H1 (cell line): ENCODE data around the gene EME2. TPM values are rescaled to one million over a fixed set of nuclear protein-coding genes. Genes with fewer than 3 reads are reported as not detected.

Experiments used
- CTCF ChIA-PET: fragments of 300-600 bp; sonication (Branson Sonifier 250); formaldehyde crosslinking; loops from one replicate; lab custom pipeline; 2021; ENCODE audit not compliant: partially characterized antibody; lab: Charles Lee
- POLR2A ChIA-PET: fragments of 300-600 bp; sonication (Branson Sonifier 250); formaldehyde crosslinking; loops from one replicate; lab custom pipeline; 2021; ENCODE audit warnings: inconsistent platforms; ENCODE audit not compliant: partially characterized antibody; lab: Charles Lee
- DNase-seq, 2 experiments: peaks; one replicate each; pipeline versions ENCODE4 v3.0.0 to v3.0.0-alpha.2; 2010 to 2022; ENCODE audit warnings: low spot score in 2 of 2, low read depth in 1 of 2, mixed read lengths in 1 of 2
- FAIRE-seq: peaks from 2 replicates; lab custom pipeline; 2011; peaks lifted over from hg19 to GRCh38; lab: Jason Lieb, UNC
- H2AFZ ChIP-seq: 2 replicates; pipeline ENCODE4 v1.8.1; 2012; ENCODE audit warnings: low read length, inconsistent platforms
- H2AK5ac ChIP-seq: 2 replicates; pipeline ENCODE4 v1.6.1; 2013; ENCODE audit warnings: low read depth, low read length
- H2BK120ac ChIP-seq: replicated peaks from 2 replicates; pipeline ENCODE3; 2013; ENCODE audit warnings: low read depth, low read length, inconsistent platforms
- H2BK12ac ChIP-seq: 2 replicates; pipeline ENCODE4 v1.6.1; 2013; ENCODE audit warnings: low read depth, low read length
- H2BK15ac ChIP-seq: 2 replicates; pipeline ENCODE4 v1.6.1; 2013; ENCODE audit warnings: low read length
- H2BK20ac ChIP-seq: 2 replicates; pipeline ENCODE4 v1.6.1; 2013; ENCODE audit warnings: low read length
- H2BK5ac ChIP-seq: 2 replicates; pipeline ENCODE4 v1.6.1; 2013; ENCODE audit warnings: low read depth, low read length
- H3K14ac ChIP-seq: 2 replicates; pipeline ENCODE4 v1.6.1; 2013; ENCODE audit warnings: inconsistent platforms; ENCODE audit not compliant: insufficient read length
- H3K18ac ChIP-seq: 2 replicates; pipeline ENCODE4 v1.6.1; 2013; ENCODE audit warnings: low read length; ENCODE audit errors: extremely low read depth
- H3K23ac ChIP-seq: 2 replicates; pipeline ENCODE4 v1.6.1; 2013; ENCODE audit warnings: inconsistent platforms; ENCODE audit not compliant: insufficient read length
- H3K23me2 ChIP-seq: 2 replicates; pipeline ENCODE4 v1.6.1; 2013; ENCODE audit warnings: low read depth, low read length
- H3K27ac ChIP-seq: 2 replicates; pipeline ENCODE4 v1.6.1; 2011; ENCODE audit warnings: low read depth, low read length, inconsistent platforms
- H3K27me3 ChIP-seq, 4 experiments: replicated peaks in 1 of 4; 1 replicate in 1 of 4; 2 replicates in 3 of 4; pipeline versions ENCODE4 v1.6.1 to v1.8.1; 2011 to 2013; ENCODE audit warnings: low read length in 3 of 4, mild to moderate bottlenecking in 3 of 4, inconsistent platforms in 2 of 4, mixed read lengths in 2 of 4, moderate library complexity in 1 of 4; ENCODE audit not compliant: control insufficient read depth in 3 of 4, insufficient read depth in 3 of 4; ENCODE audit errors: extremely low read depth in 1 of 4
- H3K36me3 ChIP-seq, 4 experiments: 2 replicates each; pipeline versions ENCODE4 v1.6.1 to v1.8.1; 2011 to 2013; ENCODE audit warnings: mild to moderate bottlenecking in 4 of 4, low read length in 3 of 4, moderate library complexity in 2 of 4, control low read depth in 1 of 4, inconsistent platforms in 1 of 4; ENCODE audit not compliant: insufficient read depth in 4 of 4, control insufficient read depth in 2 of 4
- H3K4ac ChIP-seq: replicated peaks from 2 replicates; pipeline ENCODE3; 2013; ENCODE audit warnings: low read length, low read depth, mixed read lengths, inconsistent platforms; ENCODE audit not compliant: insufficient read length
- H3K4me1 ChIP-seq, 4 experiments: replicated peaks in 1 of 4; 1 replicate in 1 of 4; 2 replicates in 3 of 4; pipeline versions ENCODE4 v1.6.1 to v1.8.1; 2011 to 2013; ENCODE audit warnings: low read length in 3 of 4, inconsistent platforms in 2 of 4, mixed read lengths in 1 of 4; ENCODE audit not compliant: insufficient read depth in 4 of 4, control insufficient read depth in 3 of 4
- H3K4me2 ChIP-seq, 2 experiments: 2 replicates each; pipeline versions ENCODE4 v1.6.1 to v1.8.1; 2011 to 2013; ENCODE audit warnings: low read depth in 2 of 2, low read length in 2 of 2, control low read depth in 1 of 2, inconsistent platforms in 1 of 2, mild to moderate bottlenecking in 1 of 2; ENCODE audit not compliant: insufficient read depth in 1 of 2
- H3K4me3 ChIP-seq, 4 experiments: fragments of 200-600, 300-600 bp in 1 of 4; sonication (generic), shearing (Covaris generic), sonication (Bioruptor Twin) in 1 of 4; 2 replicates each; pipeline versions ENCODE4 v1.5.1 to v1.8.1; 2011 to 2016; ENCODE audit warnings: low read length in 4 of 4, low read depth in 3 of 4, control low read depth in 2 of 4, inconsistent platforms in 2 of 4, mild to moderate bottlenecking in 2 of 4, mixed read lengths in 1 of 4, moderate library complexity in 1 of 4; ENCODE audit not compliant: insufficient read depth in 2 of 4; ENCODE audit errors: extremely low read depth in 1 of 4
- H3K56ac ChIP-seq: replicated peaks from 2 replicates; pipeline ENCODE3; 2013; ENCODE audit warnings: low read depth, mild to moderate bottlenecking, mixed read lengths, low read length, inconsistent platforms; ENCODE audit not compliant: insufficient read length
- H3K79me1 ChIP-seq: 2 replicates; pipeline ENCODE4 v1.6.1; 2013; ENCODE audit warnings: low read depth, low read length, control low read depth
- H3K79me2 ChIP-seq, 2 experiments: 2 replicates each; pipeline versions ENCODE4 v1.6.1 to v1.8.1; 2012 to 2013; ENCODE audit warnings: low read length in 2 of 2, mild to moderate bottlenecking in 2 of 2, inconsistent platforms in 1 of 2; ENCODE audit not compliant: insufficient read depth in 2 of 2, control insufficient read depth in 1 of 2
- H3K9ac ChIP-seq, 4 experiments: replicated peaks in 1 of 4; 1 replicate in 1 of 4; 2 replicates in 3 of 4; pipeline versions ENCODE4 v1.6.1 to v1.8.1; 2011 to 2013; ENCODE audit warnings: low read depth in 3 of 4, low read length in 3 of 4, control low read depth in 2 of 4, mild to moderate bottlenecking in 2 of 4, moderate library complexity in 2 of 4, inconsistent platforms in 1 of 4; ENCODE audit errors: extremely low read depth in 1 of 4
- H3K9me3 ChIP-seq, 2 experiments: 2 replicates each; pipeline versions ENCODE4 v1.6.1 to v1.8.1; 2012 to 2013; ENCODE audit warnings: mild to moderate bottlenecking in 2 of 2, moderate library complexity in 2 of 2, control low read depth in 1 of 2, inconsistent platforms in 1 of 2, low read depth in 1 of 2, low read length in 1 of 2, mixed read lengths in 1 of 2; ENCODE audit not compliant: insufficient read depth in 2 of 2
- H4K20me1 ChIP-seq, 2 experiments: replicated peaks in 1 of 2; 2 replicates each; pipeline versions ENCODE3 to v1.8.1; 2011 to 2013; ENCODE audit warnings: inconsistent platforms in 2 of 2, low read length in 2 of 2, mild to moderate bottlenecking in 1 of 2; ENCODE audit not compliant: insufficient read depth in 2 of 2, control insufficient read depth in 1 of 2
- H4K5ac ChIP-seq: 2 replicates; pipeline ENCODE4 v1.6.1; 2013; ENCODE audit warnings: low read length, low read depth, mixed read lengths, inconsistent platforms; ENCODE audit not compliant: insufficient read length
- H4K8ac ChIP-seq: 2 replicates; pipeline ENCODE4 v1.8.0; 2013; ENCODE audit warnings: mild to moderate bottlenecking, moderate library complexity, low read length, inconsistent platforms; ENCODE audit not compliant: insufficient read depth; ENCODE audit errors: extremely low read depth
- H4K91ac ChIP-seq: replicated peaks from 2 replicates; pipeline ENCODE3; 2013; ENCODE audit warnings: low read length, mixed read lengths, inconsistent platforms; ENCODE audit not compliant: insufficient read length
- E2F6 ChIP-seq: IDR thresholded peaks from 2 replicates; pipeline ENCODE4 v1.6.1; 2012; ENCODE audit warnings: inconsistent platforms
- EGR1 ChIP-seq: IDR thresholded peaks from 2 replicates; pipeline ENCODE4 v1.6.1; 2011; ENCODE audit warnings: low read depth, low read length, borderline replicate concordance
- JUND ChIP-seq: IDR thresholded peaks from 2 replicates; pipeline ENCODE4 v1.6.1; 2011; ENCODE audit warnings: mild to moderate bottlenecking, improper control_type of control experiment, low read length
- MAX ChIP-seq: IDR thresholded peaks from 2 replicates; pipeline ENCODE4 v1.6.1; 2012; ENCODE audit warnings: inconsistent platforms
- PHF8 ChIP-seq: fragments of 200-600 bp; sonication (generic); conservative IDR thresholded peaks from 2 replicates; pipeline ENCODE4 v1.7.1; 2012; ENCODE audit warnings: low read depth, mild to moderate bottlenecking, inconsistent platforms, low read length, moderate library complexity
- RAD21 ChIP-seq, 2 experiments: IDR thresholded peaks in 1 of 2; conservative IDR thresholded peaks in 1 of 2; 2 replicates each; pipeline ENCODE4 v1.6.1; 2011; ENCODE audit warnings: low read depth in 2 of 2, low read length in 2 of 2, improper control_type of control experiment in 1 of 2, inconsistent platforms in 1 of 2, mild to moderate bottlenecking in 1 of 2, moderate library complexity in 1 of 2
- ZNF274 ChIP-seq: IDR thresholded peaks from 2 replicates; pipeline ENCODE4 v1.7.0; 2012; ENCODE audit warnings: low read length, borderline replicate concordance; ENCODE audit errors: extremely low read depth
- WGBS, 2 experiments: shearing (Covaris generic) in 1 of 2; methylation state at CpG; one replicate each; pipeline versions ENCODE4 v1.1.6 to v1.1.7; 2013 to 2015; ENCODE audit warnings: low lambda C conversion rate in 2 of 2, mixed read lengths in 2 of 2, inconsistent platforms in 1 of 2, low coverage in 1 of 2, missing lambda C conversion rate in 1 of 2; ENCODE audit not compliant: insufficient replicate concordance in 2 of 2, insufficient coverage in 1 of 2, insufficient read length in 1 of 2; ENCODE audit errors: extremely low coverage in 1 of 2, missing lambda C conversion rate in 1 of 2; 5-methylcytosine and 5-hydroxymethylcytosine counted together
- polyA plus RNA-seq, 7 experiments: library from polyadenylated mRNA; depleted of rRNA in 3 of 7; stranded (reverse) in 5 of 7; unstranded in 2 of 7; fragments of >200 nt in 5 of 7; fragments of 200-250 nt in 2 of 7; gene quantifications; 1 replicate in 5 of 7; 2 replicates in 1 of 7; 4 replicates in 1 of 7; pipeline versions ENCODE4 v1.2.1 to v1.2.3, GENCODE V29; 2011 to 2013; ENCODE audit warnings: missing spikeins in 2 of 7, mixed read lengths in 2 of 7
- total RNA-seq: library from RNA; stranded (reverse); fragmentation: NEBNext Ultra II Directional; extraction: Animal tissue kit (Norgen Biotek cat#: 25700); gene quantifications from 2 replicates; pipeline ENCODE4 v1.2.1, GENCODE V29; 2021
- TF ChIP-seq, protein P1 (sequence below), 3 experiments: IDR thresholded peaks; 1 replicate in 2 of 3; 2 replicates in 1 of 3; pipeline versions ENCODE4 v1.5.1 to v1.6.1; 2011; ENCODE audit warnings: low read length in 3 of 3, mild to moderate bottlenecking in 3 of 3, inconsistent platforms in 2 of 3, low read depth in 1 of 3, moderate library complexity in 1 of 3; ENCODE audit not compliant: insufficient read depth in 1 of 3; ENCODE audit errors: control extremely low read depth in 1 of 3

EME2 gene
- total and polyA plus RNA-seq, 2 of the 8 experiments (the other 6 are each of a cell fraction or from before 2014, with no cell fraction given) = 13.1 to 19.7 TPM

DNA sequence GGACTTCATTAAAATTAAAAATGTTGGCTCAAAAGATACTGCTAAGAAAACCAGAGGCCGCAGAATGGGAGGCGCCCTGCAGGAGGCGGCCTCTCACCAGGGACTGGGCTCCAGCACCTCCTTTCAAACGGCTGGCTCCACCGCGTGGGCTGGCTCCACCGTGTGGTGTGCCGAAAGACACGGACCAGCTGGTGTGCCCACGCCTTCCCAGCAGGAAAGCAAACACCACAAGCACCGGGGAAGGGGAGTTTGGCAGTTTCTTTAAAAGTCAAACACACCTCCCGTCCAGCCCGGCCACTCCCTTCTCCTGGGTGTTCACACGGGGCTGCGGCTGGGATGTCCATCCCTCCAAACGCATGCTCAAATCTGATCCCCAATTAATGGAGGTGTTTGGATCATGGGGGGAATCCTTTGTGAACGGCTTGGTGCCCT, 40.1 kb downstream of the EME2 start:
- Histone ChIP-seq H3K4me3 (no peak overlapping the region), H2AK5ac (no peak overlapping the region), H2BK120ac (no peak overlapping the region), H2BK20ac (no peak overlapping the region), H3K9me3 (peaks cover 0 to under 1% of the 10 kb centered on the region in 2 experiments; a peak in 1 of 4 replicates), H3K36me3 (peaks cover 0 to 7% (median 3%) of the 10 kb centered on the region in 4 experiments; a peak in 3 of 8 replicates), H3K23ac (no peak overlapping the region), H3K9ac (no peak overlapping the region), H4K91ac (no peak overlapping the region), H2AFZ (0 out of 2 replicates have a peak overlapping the region, but pooled peaks have one; percentile 19), H3K4ac (no peak overlapping the region), H3K79me1 (no peaks in the 10 kb centered on the region), H4K8ac (no peak overlapping the region), H2BK12ac (no peak overlapping the region), H3K27ac (no peak overlapping the region), H3K4me1 (no peaks in the 10 kb centered on the region; a peak in 2 of 7 replicates), H4K5ac (no peak overlapping the region), H4K20me1 (peaks cover 2 to 3% of the 10 kb centered on the region in 2 experiments), H3K27me3 (no peaks in the 10 kb centered on the region), H3K56ac (no peak overlapping the region), H2BK5ac (no peak overlapping the region), H3K18ac (no peak overlapping the region), H2BK15ac (no peak overlapping the region), H3K23me2 (no peaks in the 10 kb centered on the region), H3K14ac (no peak overlapping the region), H3K79me2 (no peaks in the 10 kb centered on the region), H3K4me2 (no peak overlapping the region)
- 57% methylated on average over 17 of the region's 17 CpGs; no CpG with 5 or more reads in 1 of the 2 experiments for WGBS, 2 experiments
- DNase-seq (no peak), FAIRE-seq (no peak)
- POLR2A ChIA-PET = interaction anchor here (0.9 to 2.4 kb wide), 4 partner anchors 15 to 152 kb away, joined by 3 to 7 read pairs (median 4); partner anchors contain the start of genes FAHD1, NUBP2, RPS2 and SPSB3
- CTCF ChIA-PET = interaction anchor here (0.7 to 1.8 kb wide), 3 partner anchors 11 to 50 kb away, joined by 4 to 6 read pairs (median 4); partner anchors contain the start of gene IGFALS
- TF ChIP-seq ZNF274 = no peak
- no peak for TF ChIP-seq PHF8
- TF ChIP-seq E2F6 = 0 out of 2 replicates have a peak, but pooled peaks have one; percentile 4
- TF ChIP-seq RAD21 (IDR thresholded peaks at IDR 0.05 in 1 of 2, conservative IDR thresholded peaks at IDR 0.05 in 1 of 2; ENCODE audit: low read depth in 2 of 2, low read length in 2 of 2) = peak; percentile 63 to 75
- TF ChIP-seq JUND = no peak
- TF ChIP-seq MAX = peak; percentile 82
- TF ChIP-seq EGR1 = peak; percentile 79
- TF ChIP-seq, protein P1, sequence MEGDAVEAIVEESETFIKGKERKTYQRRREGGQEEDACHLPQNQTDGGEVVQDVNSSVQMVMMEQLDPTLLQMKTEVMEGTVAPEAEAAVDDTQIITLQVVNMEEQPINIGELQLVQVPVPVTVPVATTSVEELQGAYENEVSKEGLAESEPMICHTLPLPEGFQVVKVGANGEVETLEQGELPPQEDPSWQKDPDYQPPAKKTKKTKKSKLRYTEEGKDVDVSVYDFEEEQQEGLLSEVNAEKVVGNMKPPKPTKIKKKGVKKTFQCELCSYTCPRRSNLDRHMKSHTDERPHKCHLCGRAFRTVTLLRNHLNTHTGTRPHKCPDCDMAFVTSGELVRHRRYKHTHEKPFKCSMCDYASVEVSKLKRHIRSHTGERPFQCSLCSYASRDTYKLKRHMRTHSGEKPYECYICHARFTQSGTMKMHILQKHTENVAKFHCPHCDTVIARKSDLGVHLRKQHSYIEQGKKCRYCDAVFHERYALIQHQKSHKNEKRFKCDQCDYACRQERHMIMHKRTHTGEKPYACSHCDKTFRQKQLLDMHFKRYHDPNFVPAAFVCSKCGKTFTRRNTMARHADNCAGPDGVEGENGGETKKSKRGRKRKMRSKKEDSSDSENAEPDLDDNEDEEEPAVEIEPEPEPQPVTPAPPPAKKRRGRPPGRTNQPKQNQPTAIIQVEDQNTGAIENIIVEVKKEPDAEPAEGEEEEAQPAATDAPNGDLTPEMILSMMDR (IDR thresholded peaks at IDR 0.05; ENCODE audit: control extremely low read depth in 1 of 3, insufficient read depth in 1 of 3, low read depth in 1 of 3, low read length in 3 of 3) = peak; percentile 58 to 87 (median 66)
